GM04504 (cell line): ENCODE measurements around the gene CREBRF.
"Not testable (repeated sequence)": the region's sequence is repeated elsewhere in the genome, so short reads cannot be mapped to it uniquely, and the experiment has no call there.

Experiments used
- DNase-seq: peaks from one replicate; pipeline ENCODE4 v3.0.0-alpha.2; 2012; ENCODE audit warnings: low read depth

The CREBRF gene

DNA sequence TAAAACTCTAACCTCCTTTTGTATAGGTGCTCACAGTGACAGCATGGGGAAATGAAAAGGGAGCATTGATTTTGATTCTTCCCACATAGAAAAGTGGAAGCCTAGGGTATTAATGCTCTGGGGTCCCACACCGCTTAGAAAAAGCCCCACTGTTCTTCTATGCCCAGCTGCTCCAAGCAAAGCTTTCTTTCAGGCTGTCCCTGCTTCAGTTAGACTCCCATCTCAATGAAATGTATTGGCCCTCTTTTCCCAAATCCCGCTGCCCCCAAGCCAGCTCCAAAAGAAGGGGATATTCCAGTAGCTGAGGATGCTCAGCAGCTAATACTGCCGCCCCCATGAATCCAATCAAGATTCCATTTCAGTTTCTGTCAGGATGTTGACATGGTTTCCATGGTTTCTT lies 17.0 kb upstream of the CREBRF start:
- no peak for DNase-seq

DNA sequence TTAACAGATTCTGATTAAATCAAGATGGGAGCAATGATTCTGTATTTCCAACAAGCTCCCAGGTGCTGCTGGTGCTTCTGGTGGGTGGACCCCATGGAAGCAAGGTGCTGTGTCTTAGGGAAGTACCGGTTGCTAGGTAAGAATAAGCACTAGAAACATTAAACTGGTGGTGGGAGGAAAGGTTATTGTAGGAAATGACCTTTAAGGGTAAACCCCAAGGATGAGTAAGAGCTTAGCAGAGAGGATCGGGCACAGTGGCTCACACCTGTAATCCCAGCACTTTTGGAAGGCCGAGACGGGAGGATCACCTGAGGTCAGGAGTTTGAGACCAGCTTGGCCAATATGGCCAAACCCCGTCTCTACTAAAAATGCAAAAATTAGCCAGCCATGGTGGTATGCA lies 16.2 kb upstream of the CREBRF start:
- DNase-seq, result no peak

DNA sequence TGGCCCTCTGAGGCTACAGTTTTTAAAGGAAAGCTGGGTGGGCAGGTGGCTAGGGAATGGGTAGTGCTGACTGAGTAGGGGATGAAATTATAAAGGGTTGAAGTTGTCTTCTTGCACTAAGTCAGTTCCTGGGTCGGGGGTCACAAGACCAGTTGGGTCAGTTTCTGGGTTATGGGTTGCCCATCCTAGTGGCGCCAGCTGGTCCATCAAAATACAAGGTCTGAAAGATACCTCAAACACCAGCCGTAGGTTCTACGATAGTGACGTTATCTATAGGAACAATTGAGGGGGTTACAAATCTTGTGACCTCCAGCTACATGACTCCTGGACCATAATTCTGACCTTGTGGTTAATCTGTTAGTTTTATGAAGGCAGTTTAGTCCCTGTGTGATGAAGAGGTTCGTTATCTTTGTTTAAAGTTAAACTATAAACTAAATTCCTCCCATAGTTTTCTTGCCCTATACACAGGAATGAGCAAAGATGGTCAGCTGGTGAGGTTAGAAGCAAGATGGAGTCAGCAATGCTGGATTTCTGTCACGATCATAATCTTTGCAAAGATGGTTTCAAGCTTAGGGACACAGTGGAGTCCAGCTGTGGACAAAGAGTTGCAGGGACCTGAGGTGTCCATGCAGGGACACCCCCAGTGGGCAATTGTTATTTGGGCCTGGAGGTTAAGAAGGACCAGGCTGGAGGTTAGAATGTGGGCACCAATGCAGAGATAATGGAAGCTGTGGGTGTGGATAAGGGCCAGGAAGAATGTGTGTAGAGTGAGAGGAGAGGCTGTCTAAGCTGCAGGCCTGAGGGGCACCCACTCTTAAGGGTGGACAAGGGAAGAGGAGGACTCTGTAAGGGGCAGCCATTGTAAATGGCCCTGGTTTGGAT lies 14.0 kb upstream of the CREBRF start:
- DNase-seq, result no peak

DNA sequence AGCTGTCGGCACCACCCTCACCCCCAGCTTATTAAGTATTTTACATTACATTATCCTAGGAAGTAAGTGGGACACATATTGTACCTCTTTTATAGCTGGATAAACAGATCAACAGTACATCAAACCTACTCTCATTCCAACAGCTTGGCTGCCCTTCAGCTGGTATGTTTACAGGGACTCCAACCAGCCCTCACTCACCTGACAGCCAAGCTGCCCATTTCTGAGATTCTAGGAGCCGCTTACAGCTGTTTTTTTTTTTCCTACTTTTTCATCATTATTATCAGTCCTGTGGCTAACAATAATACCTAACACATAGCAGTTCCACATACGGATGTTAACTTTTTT lies 13.4 kb upstream of the CREBRF start:
- no peak for DNase-seq

DNA sequence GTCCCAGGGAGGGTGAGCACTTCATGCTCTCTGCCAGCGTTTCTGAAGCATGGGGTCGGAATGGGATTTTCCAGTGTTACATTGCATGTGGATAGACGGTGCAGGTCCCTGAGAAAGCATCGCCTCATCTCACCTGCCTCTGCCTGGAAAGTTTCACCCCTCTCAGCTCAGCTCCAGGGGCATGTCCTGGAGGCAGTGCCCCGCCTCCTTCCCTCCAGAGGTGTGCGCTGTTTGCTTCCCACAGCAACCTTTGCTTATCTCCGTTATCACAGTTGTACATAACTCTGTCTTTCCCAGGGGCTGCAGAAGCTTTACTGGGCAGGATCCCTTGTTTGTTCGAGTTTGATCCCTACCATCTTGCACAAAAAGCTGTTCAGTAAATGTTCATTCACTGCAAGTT lies 10.7 kb upstream of the CREBRF start:
- DNase-seq, result no peak

DNA sequence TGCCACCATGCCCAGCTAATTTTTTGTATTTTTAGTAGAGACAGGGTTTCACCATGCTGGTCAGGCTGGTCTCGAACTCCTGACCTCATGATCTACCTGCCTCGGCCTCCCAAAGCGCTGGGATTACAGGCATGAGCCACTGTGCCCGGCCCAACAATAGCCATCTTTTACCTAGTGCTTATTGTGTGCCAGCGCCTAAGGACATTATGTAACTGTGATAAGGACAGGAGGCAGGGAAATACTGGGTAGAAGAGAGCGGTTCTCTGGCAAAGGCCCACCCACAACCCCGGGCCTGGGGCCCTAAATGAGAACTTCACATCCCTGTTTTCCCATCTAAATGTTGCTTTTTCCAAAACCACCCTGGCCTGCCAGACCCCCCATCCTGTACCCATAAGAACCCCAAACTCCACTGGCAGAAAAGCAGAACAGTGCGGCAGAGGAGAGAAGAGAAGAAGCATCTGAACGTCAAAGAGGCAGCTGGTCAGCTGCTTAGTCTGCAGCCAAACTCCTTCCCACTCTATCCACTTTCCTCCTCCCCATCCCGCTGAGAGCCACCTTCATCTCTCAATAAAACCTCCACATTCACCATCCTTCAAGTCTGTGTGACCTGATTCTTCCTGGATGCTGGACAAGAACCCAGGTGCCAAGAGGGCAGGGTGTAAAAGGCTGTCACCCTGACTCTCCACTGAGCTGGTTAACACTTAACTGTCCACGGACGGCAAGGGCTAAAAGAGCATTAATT lies 8.9 kb upstream of the CREBRF start:
- DNase-seq, result not testable (repeated sequence)

DNA sequence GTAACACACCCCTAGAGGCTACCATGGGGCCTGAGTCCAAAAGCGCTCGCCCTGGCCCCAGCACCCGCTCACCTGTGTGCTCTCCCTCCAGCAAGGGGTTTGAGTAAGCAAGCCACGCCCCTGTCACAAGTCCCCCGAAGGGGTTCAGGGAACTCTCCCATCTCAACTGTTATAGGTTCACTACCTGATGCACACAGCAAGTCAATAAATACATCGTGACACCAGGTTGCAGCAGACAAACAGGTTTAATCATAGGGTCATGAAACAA lies 8.4 kb upstream of the CREBRF start:
- no peak for DNase-seq

DNA sequence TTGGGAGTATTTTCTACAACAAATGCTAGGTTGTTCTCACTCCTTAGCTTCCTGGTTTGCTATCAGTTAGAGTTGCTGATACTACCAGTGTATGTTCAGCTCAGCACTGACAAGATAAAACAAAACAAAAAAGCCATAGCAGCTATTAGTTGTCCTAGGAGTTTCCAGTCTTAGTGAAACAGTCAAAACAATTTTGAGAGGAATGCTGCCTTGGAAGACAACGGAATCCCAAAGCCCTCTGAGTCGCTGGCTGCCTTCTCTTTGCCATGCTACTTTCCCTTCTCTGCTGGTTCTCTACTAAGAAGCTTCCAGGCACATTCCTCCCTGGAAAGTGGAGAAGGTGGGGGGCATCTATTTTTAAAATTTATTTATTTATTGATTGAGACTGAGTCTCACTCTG lies 5.4 kb upstream of the CREBRF start:
- no peak for DNase-seq

DNA sequence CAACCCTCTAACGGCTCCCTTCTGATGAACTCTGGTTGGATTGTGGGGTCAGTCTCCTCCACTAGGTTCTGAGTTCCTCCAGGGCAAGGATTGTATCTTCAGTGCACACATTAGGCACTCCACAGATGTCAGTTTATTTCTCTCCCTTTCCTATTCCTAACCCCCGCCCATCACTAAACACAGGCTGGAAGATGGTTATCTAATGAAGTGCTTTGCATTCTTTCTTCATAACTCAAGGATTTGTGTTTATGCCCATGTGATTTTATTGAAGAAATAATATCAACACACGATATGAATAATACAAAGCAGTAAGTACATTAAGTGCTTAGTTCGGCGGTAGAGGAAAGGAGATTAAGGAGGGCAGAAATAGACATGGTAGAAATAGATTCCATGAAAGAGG lies 4.4 kb upstream of the CREBRF start:
- no peak for DNase-seq

DNA sequence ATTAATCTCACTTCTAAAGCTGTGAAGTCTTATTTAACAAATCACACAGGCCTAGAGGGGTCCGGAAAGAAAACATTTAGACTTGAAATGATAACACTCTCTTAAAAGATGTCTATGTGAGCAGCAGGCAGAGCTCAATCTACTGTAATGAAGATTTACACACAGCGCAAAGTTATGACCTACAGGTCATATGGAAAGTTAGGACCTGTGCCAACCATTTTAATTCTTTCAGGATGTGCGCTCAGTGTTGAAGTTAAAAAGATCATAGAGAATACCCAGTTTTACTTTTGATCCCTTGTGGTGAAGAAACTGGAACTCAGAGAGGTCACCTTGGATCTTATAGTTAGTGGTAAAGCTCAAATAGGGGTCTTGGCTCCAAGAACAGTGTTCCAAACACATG lies 3.1 kb upstream of the CREBRF start:
- DNase-seq, result no peak

DNA sequence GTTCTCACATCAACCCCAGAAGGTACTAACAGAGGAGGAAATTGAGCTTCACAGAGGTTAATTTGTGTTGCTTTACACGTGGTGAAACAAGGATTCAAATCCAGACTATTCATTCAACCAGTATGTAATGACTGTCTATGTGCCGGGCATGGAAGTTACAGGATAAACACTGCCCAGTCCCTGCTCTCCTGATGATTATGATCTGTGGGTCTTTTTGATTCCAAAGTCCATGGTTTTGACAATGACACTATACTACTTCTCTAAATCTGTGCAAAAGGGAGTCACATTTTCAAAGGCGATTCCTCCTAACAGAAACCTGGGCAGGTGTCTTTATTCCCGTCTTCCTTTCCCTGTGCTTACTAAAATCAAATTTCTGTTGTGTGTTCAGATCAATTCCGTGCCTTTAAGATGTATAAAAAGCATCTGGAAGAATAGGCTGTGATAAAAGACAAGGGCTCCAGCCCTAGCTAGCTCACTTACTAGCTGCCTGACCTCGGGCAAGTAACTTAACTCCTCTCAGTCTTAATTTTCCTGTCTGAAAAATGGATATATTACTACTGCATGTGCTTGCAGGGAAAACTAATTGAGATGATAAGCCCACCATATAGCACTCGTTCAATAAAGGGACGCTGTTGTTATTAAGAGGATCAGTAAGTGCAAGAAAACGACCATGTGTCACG lies 970 bp upstream of the CREBRF start:
- DNase-seq, result no peak

DNA sequence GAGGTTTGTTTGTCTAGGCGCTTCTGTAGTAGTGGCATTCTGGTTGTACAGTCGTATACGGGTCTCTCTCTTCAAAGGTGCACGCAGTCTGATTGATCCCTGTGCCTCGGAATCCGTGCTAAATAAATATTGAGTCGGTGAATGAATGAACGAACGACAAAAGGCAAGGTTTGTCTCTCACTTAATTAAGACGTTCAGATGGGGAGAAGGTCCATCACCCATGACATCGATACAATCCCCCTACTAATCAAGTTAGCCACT lies 500 bp upstream of the CREBRF start:
- no peak for DNase-seq

DNA sequence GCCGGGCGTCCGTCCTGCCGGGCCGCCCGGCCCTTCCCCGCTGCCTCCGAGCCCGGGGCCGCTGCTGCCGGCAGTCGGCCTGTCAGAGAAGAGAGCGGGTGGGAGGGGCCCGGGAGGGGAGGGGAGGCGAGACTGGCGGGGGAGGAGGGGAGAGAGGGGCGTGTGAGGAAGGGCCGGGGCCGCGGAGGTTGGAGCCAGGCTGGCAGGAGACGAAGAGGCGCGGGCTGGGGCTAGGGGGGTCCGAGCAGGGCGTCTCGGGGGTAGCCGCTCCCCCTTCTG lies 570 bp downstream of the CREBRF start:
- no peak for DNase-seq

DNA sequence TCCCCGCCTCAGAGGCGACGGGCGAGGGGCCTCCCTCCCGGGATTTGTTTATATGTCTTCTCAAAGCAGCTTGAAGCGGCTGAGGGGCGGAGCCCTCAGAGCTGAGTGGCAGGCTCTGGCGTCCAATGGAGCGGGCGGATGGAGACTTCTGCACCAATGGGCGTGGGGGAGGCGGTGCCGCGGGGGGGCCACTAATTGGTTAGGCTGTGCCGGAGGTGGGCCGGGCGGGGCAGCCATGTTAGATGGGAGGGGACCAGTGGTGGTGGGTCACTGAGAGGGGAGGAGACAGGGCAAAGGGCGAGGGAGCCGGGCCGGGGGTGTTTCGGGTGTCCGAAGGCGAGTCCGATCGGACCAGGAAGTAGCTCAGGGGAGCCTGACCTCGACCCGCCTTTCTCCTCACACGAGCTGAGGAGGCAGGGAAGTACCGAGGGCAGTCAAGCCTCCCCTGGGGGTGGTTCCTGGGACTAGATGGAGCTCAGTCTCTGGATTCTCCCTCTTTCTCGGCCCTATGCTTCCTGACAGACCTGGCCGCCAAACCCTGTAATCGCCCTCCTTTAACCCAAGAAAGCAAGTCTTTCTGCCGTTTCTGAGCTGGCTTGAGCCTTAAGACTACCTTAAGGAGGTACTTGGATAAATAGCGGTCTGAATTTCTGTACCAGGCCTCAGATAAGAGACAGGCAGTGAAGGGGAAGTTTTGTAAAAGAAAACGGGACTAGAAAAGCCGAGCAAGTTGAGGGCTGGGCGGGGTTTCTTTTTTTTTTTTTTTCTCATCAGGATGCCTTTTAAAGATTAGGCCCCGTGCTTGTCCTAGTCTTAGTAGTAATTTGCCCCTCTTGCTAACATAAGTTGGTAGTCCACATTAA lies 1.1 kb downstream of the CREBRF start:
- peak; percentile 96 for DNase-seq

DNA sequence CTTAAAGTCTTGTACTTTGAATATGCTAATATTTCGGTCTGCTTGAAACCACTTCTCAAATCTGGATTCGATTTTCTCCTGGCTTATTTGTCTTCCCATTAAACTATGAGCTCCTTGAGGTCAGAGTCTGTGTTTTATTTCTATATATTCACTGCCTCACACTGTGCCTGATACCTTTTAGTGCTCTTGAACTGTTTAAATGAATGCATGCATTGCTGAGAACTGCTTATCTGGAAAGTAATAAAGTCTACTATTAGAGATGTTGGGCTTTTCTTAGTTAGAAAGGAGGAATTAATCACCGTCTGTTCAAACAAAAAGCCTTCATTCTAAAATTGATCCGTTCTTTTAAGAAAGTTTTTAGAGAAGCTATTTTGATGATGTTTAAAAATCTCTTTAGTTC lies 6.0 kb downstream of the CREBRF start:
- no peak for DNase-seq

DNA sequence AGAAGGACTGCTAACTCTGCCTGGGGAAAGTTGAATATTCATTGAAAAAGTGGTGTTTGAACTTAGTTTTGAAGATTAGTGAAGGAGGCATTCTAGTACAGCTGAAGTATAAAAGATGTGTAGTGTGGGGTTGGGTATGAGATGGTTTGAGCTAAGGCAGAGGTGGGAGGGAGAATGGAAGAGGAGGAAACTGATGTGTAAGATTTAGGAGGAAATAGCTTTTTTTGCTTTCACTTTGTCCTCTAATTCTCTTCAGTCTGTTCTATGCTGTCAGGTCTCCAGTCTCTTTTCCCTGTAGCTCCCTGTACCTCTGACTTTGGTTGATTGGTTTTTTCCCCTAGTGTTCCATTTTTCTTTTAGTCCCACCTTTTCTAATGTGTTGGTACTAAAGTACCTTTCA lies 9.0 kb downstream of the CREBRF start:
- no peak for DNase-seq

DNA sequence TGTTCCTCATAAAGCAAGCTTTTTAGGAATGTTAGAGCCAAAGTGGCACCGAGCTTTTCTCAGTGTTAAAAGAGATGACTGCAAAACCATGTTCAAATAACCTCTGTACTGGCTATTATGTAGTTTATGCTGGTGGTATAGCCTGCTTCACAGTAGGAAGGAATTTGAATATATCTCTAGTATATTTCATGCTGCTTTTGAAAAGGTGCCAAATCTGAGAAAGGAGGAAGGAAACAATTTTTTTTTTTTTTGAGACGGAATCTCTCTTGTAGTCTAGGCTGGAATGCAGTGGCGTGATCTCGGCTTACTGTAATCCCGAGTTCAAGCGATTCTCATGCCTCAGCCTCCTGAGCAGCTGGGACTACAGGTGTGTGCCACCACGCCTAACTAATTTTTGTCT lies 13.5 kb downstream of the CREBRF start:
- DNase-seq, result no peak

DNA sequence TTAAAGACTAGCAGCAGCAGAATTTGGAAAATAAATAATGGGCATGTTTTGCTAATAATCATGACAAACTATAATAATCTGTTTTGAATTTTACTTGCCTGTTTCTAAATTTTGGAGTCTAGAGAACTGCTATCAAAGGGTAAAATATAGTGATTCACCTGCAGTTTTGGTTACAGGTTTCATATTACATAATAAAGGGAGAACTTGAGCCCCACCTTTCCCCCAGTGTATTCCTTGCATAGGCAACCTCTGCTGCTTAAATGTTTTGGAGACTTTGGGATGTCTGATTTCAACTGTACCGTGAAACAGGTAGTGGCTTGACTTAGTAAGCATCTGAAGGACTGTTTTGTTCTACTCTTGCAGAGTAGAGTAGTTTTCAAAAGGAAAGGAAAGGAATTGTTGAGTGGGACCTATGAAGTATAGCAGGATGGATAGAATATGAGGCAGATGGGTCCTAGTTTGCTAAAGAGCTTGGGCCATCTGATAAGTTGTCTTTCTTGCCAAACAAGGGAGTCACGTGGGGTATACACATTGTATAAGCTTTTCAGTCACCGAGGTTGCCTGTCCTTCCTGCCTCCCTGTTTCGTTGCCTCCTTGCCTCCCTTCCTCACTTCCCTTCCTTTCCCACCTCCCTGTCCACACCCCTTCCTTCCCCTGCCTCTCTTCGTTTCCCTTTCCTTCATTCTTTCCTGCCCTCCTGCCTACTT lies 19.1 kb downstream of the CREBRF start:
- no peak for DNase-seq

DNA sequence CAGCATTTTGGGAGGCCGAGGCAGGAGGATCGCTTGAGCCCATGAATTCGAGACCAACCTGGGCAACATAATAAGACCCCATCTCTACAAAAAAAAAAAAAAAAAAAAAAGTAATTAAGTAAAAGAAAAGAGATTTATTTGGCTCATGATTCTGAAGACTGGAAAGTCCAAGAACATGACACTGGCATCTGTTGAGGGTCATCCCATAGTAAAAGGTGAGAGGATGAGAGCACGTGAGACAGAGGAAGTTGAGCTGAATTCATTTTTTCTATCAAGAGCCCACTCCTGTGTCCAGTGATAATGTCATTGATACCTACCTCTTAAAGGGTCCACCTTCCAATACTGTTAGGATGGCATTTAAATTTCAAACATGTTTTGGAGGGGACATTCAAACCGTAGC lies 19.8 kb downstream of the CREBRF start:
- DNase-seq, result no peak

DNA sequence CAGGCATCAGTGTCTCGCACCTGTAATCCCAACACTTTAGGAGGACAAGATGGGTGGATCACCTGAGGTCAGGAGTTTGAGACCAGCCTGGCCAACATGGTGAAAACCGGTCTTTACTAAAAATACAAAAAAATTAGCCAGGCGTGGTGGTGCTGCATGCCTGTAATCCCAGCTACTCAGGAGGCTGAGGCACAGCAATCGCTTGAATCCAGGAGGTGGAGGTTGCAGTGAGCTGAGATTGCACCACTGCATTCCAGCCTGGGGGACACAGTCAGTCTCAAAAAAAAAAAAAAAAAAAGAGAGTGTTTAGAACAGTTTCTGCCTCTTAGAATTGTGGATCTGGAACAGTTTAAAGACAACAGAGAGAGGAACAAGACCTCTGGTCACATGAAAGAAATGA lies 20.3 kb downstream of the CREBRF start:
- not testable (repeated sequence) for DNase-seq

DNA sequence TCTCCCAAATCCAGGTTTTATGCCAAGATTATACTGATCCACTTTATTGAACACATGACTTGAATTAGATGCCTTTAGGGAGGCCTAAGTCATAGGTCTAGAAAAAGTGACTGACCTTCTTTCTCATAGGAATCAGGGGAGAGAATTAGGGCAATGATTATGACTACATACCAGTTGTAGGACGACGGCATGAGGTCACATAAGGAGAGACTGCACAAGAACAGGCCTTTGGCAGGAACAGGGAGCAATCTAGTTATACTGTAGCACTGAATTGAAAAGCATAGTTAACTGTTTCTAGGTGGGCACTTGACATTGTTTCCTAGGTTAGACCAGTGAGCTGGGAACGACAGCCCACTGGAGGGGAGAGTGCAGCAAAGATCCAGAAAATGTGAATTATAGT lies 22.7 kb downstream of the CREBRF start:
- no peak for DNase-seq

DNA sequence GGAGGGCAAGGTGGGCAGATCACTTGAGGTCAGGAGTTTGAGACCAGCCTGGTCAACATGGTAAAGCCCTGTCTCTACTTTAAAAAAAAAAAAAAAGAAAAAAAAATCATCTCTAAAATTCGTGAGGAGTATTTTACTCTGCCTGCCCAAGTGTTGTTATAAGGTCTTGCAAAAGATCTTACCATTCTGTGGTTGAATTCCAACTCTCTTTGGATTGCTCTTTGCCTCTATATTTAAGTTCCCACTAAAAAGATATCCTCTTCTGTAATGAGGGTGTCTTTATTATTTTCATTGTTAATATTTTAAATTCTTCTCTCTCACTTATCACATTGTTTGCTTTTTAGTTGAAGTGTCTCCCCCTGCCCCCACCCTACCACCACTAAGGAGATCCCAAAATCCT lies 33.4 kb downstream of the CREBRF start:
- no peak for DNase-seq
